Activated gamma-delta T cell treated with anti-CD3 and anti-CD28 coated beads, Interleukin-2, amount 50 U/mL, for 16 hours (primary cell): ENCODE measurements around the gene CRTAC1.
"Not testable (repeated sequence)": the region's sequence is repeated elsewhere in the genome, so short reads cannot be mapped to it uniquely, and the experiment has no call there.

Experiments used
- DNase-seq: peaks from one replicate; pipeline ENCODE4 v3.0.0-alpha.2; 2020; ENCODE audit warnings: low read depth

CRTAC1 gene

DNA sequence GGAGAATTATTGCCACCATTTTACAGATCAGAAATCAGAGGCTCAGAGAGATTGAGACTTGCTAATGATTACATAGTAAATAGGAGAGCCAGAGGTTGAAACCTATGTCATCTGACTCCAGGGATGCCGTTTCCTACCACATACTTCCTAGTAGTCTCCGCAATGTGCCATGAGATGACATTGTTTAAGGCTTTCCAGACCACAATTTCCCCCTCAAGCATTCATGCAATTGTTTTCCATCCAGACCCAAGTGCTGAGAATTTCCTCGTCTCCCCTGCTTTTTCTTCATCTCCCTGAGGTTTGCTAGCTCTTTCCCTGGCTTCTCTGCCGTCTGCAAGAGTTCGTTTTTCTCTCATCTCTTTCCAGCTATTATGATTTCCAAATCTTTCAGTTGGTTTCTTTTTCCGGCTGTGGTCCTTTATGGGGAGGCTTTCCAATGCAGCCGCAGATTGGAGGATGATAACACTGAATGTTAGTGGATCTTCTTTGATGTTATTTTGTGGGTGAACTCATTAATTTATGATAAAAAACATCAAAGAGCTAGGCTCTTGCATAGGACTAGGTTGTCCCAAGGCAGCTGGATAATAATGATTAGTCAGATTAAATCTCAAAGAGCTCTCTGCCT is 187.7 kb downstream of the CRTAC1 start:
- no peak for DNase-seq

- DNase-seq, result not testable (repeated sequence)
These were observed 188.3 kb downstream of the CRTAC1 start for GRCh38 chr10:97842114-97842513.

DNA sequence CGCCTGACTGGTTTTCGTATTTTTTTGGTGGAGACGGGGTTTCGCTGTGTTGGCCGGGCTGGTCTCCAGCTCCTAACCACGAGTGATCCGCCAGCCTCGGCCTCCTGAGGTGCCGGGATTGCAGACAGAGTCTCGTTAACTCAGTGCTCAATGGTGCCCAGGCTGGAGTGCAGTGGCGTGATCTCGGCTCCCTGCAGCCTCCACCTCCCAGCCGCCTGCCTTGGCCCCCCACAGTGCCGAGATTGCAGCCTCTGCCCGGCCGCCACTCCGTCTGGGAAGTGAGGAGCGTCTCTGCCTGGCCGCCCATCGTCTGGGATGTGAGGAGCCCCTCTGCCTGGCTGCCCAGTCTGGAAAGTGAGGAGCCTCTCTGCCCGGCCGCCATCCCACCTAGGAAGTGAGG is 189.3 kb downstream of the CRTAC1 start:
- not testable (repeated sequence) for DNase-seq

DNA sequence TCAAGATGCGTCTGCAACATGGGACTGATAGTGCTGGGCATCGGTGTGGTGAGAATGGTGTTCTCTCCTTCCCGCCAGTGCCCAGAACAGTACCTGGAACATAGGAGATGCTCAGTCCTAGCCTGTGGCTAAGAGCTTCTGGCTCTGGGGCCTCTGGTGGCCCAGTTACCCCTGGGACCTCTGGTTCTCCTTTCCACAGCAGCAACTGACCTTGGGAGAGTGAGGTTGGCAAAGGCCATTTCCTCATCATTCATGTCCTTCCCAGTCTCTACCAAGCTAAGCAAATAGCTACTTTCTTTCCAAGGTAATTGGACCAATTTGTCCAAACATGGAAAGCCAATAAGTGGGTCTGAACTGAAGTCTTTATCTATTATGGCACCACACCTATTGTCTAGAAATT is 192.3 kb downstream of the CRTAC1 start:
- DNase-seq, result no peak

GRCh38 chr10:97836446-97836845 is 194.0 kb downstream of the CRTAC1 start:
- DNase-seq, result no peak

DNA sequence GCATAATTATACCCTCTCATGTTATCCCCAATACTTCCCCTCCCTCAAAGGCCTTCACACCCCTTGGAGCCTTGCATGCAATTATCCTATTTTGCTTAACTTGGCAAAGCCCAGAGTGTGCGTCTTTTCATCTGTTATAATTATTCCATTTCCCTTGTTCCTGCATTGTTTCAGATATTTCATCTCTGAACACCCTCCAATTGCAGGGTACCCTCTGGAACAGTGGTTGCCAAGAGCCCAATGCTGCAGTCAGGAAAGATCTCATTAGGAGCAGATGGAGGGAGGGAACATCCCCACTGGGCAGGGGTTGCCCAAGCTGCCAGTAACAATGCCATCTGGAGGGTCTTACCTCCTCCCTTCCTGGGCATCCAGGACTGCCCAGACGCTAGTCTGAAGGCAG is 199.2 kb downstream of the CRTAC1 start:
- no peak for DNase-seq

- no peak for DNase-seq
These were observed 200.4 kb downstream of the CRTAC1 start for GRCh38 chr10:97830064-97830463.

- DNase-seq, result no peak
These were observed 201.7 kb downstream of the CRTAC1 start for GRCh38 chr10:97828721-97829120.

GRCh38 chr10:97827702-97828291 is 202.6 kb downstream of the CRTAC1 start:
- no peak for DNase-seq

GRCh38 chr10:97826892-97827291 is 203.5 kb downstream of the CRTAC1 start:
- no peak for DNase-seq

- no peak for DNase-seq
These were observed 205.2 kb downstream of the CRTAC1 start for GRCh38 chr10:97825020-97825760.

DNA sequence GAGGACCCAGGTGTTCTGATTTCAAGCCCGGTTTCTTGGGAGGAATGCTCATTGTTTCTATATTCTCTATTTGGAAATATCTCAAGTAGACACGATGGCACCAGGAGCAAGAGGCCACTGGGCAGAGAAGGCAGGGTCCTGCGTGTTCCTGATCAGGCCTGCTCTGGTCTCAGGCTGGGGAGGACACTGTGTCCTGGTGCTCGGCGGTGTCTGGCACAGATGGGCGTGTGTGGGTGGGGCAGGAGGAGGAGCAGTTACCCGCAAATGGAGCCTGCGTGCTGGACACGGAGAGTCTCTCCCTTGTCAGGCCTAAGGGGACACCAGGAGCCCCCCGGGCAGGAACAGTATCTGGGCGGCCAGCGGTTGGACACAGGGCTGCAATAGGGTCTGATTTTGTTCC is 206.7 kb downstream of the CRTAC1 start:
- DNase-seq, result no peak

DNA sequence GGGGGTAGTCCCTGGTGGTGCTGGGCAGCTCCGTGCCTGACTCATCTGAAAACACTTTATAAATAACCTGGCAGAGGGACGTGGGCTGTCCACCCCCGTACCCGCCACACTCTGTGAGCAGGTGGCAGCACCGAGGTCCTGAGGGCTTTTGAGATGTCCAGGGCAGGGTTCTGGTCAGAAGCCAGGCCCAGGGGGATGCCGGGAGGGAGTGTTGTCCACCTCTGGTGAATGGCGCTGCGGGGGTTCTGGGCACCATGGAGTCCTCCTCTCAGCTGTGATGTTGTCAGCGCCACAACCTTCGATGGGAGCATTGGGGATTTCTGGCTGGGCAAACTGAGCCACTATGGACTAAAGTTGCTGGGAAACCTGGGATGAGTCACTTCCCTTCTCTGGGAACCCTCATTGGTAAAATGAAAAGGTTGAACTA is 208.1 kb downstream of the CRTAC1 start:
- DNase-seq, result no peak

GRCh38 chr10:97821308-97822038 is 208.9 kb downstream of the CRTAC1 start:
- DNase-seq, result no peak

GRCh38 chr10:97820096-97820704 is 210.2 kb downstream of the CRTAC1 start:
- DNase-seq, result no peak

GRCh38 chr10:97818572-97818971 is 211.8 kb downstream of the CRTAC1 start:
- no peak for DNase-seq

DNA sequence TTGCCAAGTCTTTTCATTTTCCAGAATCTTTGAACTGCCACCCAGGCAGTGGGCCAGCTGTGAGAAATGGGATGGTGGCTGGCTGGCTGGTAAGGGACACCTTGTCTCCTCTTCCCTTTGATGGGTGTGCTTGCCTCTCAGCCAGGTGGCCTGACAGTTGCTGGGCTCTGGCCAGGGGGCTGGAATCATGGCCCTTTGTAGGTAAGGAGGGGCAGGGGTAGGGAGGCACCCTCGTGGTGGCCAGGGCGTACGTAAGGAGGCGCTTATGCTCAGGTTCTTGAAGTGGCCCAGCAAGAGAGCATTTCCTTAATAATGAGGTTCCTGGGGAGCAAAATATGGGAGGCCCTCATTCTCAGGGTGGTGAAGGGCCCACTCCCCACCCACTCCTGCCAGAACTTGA is 213.8 kb downstream of the CRTAC1 start:
- DNase-seq, result no peak
